Stimulated activated naive B cell treated with anti-CD40 and anti-IgM and Interleukin-4, amounts not matched to agents 10 μg/mL and 1 μg/mL and 100 μg/mL, for 72 hours (primary cell): ENCODE results near the gene PRDX4.

ENCODE experiments used
- ATAC-seq, 2 donors: fragments of 150-1000 bp; cut with Tn5 transposase; replicated peaks; 2 replicates each; pipeline ENCODE4 v1.10.0; 2021; ENCODE audit warnings: moderate library complexity in 1 of 2
- DNase-seq: peaks from one replicate; pipeline ENCODE4 v3.0.0; 2021
- H3K27ac Mint-ChIP-seq: one replicate; pipeline ENCODE4 v1.8.0; 2022; ENCODE audit warnings: mild to moderate bottlenecking, mixed read lengths
- H3K27me3 Mint-ChIP-seq, 2 donors: one replicate each; pipeline ENCODE4 v1.8.0; 2022; ENCODE audit warnings: mixed read lengths in 2 of 2
- H3K36me3 Mint-ChIP-seq, 2 donors: one replicate each; pipeline ENCODE4 v1.8.0; 2022; ENCODE audit warnings: mixed read lengths in 2 of 2, mild to moderate bottlenecking in 1 of 2
- H3K4me1 Mint-ChIP-seq, 2 donors: one replicate each; pipeline ENCODE4 v1.8.0; 2022; ENCODE audit warnings: mixed read lengths in 2 of 2, mild to moderate bottlenecking in 1 of 2
- H3K4me3 Mint-ChIP-seq, 2 donors: one replicate each; pipeline ENCODE4 v1.8.0; 2022; ENCODE audit warnings: mild to moderate bottlenecking in 2 of 2, mixed read lengths in 2 of 2, moderate library complexity in 1 of 2
- H3K9me3 Mint-ChIP-seq, 2 donors: one replicate each; pipeline ENCODE4 v1.8.0; 2022; ENCODE audit warnings: mixed read lengths in 2 of 2, mild to moderate bottlenecking in 1 of 2

Gene PRDX4

DNA sequence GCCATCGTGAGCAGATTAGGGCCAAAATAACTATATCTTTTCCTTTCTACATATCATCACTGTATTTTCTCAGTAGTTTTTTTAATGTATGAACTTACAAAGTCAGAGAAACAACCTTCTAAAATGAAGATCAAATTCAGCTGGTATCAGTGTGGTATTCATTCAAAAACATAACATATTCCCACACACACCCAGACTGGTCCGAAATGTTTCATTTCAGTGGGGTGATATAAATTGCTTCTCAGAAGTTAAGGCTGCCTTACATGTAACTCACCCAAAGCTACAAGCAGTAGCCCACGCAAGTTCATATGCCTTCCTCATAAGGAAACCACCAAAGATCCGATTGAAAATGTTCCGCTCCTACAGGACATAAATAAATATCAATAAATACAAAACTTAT is 37.9 kb downstream of the PRDX4 start:
- H3K27ac Mint-ChIP-seq = no peak overlapping the region
- peaks cover 11 to 15% of the 10 kb centered on the region in 2 donors for H3K36me3 Mint-ChIP-seq
- H3K4me1 Mint-ChIP-seq = no peaks in the 10 kb centered on the region
- ATAC-seq (no peak), DNase-seq (no peak)
- no peaks in the 10 kb centered on the region for H3K27me3 Mint-ChIP-seq
- H3K9me3 Mint-ChIP-seq = no peaks in the 10 kb centered on the region
- H3K4me3 Mint-ChIP-seq = no peak overlapping the region

DNA sequence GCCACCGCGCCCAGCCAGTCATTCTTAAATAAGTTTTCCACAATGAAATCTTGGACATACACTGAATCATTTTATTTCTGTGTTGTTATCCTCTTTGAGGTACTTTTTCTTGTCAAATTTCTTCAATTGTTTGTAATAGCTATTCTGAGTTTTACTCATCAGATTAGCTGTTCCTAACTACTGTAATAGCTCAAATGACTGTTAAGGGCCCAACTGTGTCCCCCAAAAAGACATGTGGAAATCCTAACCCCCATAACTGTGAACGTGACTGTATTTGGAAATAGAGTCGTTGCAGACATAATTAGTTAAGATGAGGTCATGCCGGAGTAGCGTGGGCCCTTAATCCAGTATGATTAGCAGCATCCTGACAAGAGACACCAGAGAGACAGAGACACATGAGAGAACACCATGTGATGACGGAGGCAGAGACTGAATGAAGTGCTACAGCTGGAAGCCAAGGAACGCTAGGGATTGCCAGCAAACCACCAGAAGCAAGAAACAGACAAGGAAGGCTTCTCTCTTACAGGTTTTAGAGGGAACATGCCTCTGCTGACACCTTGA is 52.9 kb downstream of the PRDX4 start:
- Mint-ChIP-seq H3K4me1 (peaks cover 0 to 8% of the 10 kb centered on the region in 2 donors), H3K27ac (no peak overlapping the region), H3K27me3 (no peaks in the 10 kb centered on the region), H3K4me3 (no peak overlapping the region), H3K36me3 (peaks cover 22% of the 10 kb centered on the region in 2 donors), H3K9me3 (no peaks in the 10 kb centered on the region)
- DNase-seq (no peak), ATAC-seq (no peak)

DNA sequence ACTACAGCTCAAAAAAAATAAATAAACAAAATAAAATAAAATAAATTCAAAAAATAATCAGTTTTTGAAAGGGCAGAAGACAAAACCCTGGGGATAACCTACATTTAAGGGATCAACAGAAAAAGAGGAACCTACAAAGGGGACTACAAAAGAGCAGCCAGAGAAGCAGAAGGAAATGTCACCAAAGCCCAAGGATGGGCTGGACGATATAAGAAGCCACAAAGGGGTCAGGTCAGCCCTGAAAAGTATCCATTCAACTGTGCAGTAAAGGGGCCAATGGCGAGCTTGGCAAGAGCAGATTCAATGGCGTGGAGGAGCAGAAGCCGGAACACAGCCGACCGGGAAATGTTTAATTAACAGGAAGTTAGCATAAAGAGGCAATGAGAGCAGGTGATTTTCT is 58.9 kb downstream of the PRDX4 start:
- H3K36me3 Mint-ChIP-seq = peaks cover 21 to 22% of the 10 kb centered on the region in 2 donors
- peak overlapping the region; percentile 33 to 53 for H3K4me3 Mint-ChIP-seq
- peak overlapping the region; percentile 1 for H3K27ac Mint-ChIP-seq
- no peaks in the 10 kb centered on the region for H3K9me3 Mint-ChIP-seq
- no peaks in the 10 kb centered on the region for H3K27me3 Mint-ChIP-seq
- peak; percentile 8 for DNase-seq
- ATAC-seq = peak; percentile 83 to 88
- H3K4me1 Mint-ChIP-seq = peaks cover 9 to 13% of the 10 kb centered on the region in 2 donors

DNA sequence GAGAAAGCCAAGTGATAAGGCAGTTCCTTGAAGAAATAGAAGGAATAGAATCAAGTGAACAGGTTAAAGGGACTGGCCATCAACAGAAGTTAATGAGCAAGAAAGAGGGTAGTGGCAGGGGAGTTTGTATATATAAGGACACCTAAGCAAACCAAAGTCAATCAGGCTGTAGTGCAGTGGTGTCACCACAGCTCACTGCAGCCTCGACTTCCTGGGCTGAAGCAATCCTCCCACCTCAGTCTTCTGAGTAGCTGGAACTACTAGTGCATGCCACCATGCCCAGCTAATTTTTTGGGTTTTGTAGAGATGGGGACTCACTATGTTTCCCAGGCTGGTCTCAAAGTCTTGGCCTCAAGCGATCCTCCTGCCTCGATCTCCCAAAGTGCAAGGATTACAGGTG is 59.9 kb downstream of the PRDX4 start:
- Mint-ChIP-seq H3K4me3 (no peak overlapping the region), H3K4me1 (peaks cover 11 to 13% of the 10 kb centered on the region in 2 donors), H3K36me3 (peaks cover 26 to 30% of the 10 kb centered on the region in 2 donors), H3K27ac (peak overlapping the region; percentile 1), H3K9me3 (no peaks in the 10 kb centered on the region), H3K27me3 (no peaks in the 10 kb centered on the region)
- DNase-seq = no peak
- ATAC-seq = no peak

DNA sequence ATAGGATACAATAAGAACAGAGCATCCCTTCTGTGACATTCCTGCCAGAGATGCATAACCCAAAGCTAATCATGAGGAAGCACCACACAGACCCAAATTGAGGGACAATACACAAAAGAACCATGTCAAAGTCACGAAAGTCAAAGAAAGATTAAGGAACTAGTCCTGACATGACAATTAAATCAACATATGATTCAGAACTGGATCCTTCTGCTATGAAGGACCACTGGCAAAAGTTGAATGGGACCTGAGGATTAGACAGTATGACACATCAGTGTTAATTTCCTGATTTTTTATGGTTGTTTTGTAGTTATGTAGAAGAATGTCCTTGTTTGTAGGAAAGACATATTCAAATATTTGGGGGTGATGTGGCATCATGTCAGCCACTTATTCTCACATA is 61.9 kb downstream of the PRDX4 start:
- ATAC-seq = no peak
- Mint-ChIP-seq H3K4me3 (no peak overlapping the region), H3K27me3 (no peaks in the 10 kb centered on the region), H3K36me3 (peaks cover 23 to 28% of the 10 kb centered on the region in 2 donors), H3K4me1 (peaks cover 18 to 22% of the 10 kb centered on the region in 2 donors), H3K27ac (no peak overlapping the region), H3K9me3 (no peaks in the 10 kb centered on the region)
- DNase-seq = no peak

DNA sequence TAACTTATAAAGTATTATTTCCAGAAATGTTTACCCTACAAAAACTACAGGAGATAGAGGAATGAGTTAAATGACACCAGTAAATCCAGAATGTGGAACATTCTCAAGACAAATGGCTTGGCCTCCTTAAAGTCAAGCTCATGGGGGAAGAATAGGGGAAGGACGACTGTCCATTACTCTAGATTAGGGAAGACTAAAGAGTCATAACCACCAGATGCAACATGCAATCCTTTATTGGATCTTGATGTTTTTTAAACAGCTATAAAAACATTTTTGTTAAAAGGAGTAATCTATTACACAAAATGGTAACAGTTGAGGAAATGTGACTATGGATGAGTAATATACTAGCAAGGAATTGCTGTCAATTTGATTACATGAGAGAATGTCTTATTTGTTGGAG is 64.7 kb downstream of the PRDX4 start:
- Mint-ChIP-seq H3K27ac (peak overlapping the region; percentile 49), H3K27me3 (no peaks in the 10 kb centered on the region), H3K36me3 (peaks cover 17 to 18% of the 10 kb centered on the region in 2 donors), H3K4me1 (peaks cover 17% of the 10 kb centered on the region in 2 donors), H3K4me3 (no peak overlapping the region), H3K9me3 (no peaks in the 10 kb centered on the region)
- DNase-seq (no peak), ATAC-seq (no peak)

DNA sequence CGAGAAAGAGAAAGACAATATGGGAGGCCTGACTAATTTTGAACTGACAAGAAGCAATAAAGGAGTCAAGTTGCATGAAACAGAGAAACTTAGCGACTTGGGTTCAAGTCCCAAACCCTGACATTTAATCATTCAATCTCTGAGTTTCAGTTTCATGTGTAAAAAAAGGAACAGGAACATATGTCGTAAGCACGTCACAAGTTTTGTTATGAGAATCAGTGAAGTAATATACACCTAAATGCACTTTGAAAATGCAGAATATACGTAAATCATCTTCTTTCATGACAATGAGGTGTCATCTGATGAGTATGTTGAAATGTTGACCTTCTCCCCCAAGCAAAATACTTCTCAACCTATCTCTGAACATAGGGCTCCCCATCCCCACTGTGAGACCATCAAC is 65.4 kb downstream of the PRDX4 start:
- DNase-seq (no peak), ATAC-seq (peak; percentile 93)
- Mint-ChIP-seq H3K36me3 (peaks cover 17 to 18% of the 10 kb centered on the region in 2 donors), H3K9me3 (no peaks in the 10 kb centered on the region), H3K27ac (peak overlapping the region; percentile 63), H3K4me3 (peak overlapping the region; percentile 3 to 56), H3K27me3 (no peaks in the 10 kb centered on the region), H3K4me1 (peaks cover 15 to 16% of the 10 kb centered on the region in 2 donors)
